Fibroblast of skin of left quadriceps (primary cell): ENCODE data around the gene GRIK2.

Source experiments
- DNase-seq, 2 experiments: peaks; one replicate each; pipeline ENCODE4 v3.0.0-alpha.2; 2013; ENCODE audit warnings: low read depth in 2 of 2

Gene GRIK2

DNA sequence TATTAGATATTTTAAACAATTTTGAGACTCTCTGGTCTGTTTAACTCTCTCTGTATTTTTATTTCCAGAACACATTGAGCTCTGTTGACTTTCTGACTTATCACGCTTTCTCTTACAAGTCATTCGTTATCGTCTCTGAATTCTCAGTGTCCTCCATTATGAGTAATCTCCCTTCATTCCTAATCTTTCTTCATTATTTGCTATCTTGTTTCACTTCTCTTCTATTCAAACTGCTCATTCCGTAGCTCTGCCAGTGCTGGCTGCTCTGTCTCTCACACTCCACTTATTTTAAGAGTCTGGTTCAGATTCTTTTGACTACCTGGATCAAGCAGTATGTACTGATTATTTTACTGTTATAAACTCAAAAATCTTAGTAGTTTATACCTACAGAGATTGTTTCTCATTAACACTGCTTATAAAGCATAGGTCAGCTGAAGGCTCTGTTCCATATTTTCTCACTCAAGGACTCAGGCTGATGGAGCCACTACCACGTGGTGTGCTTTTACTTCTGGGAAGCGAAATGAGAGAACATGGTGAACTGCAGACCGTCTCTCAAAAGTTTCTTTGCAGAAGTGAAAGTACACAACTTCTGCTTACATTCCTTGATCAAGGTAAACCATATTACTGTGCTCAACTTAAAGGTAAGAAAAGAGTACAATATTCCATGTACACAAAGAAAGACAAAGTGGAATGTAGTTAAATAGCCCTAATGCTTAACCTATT is 485.2 kb downstream of the GRIK2 start:
- no peak for DNase-seq

DNA sequence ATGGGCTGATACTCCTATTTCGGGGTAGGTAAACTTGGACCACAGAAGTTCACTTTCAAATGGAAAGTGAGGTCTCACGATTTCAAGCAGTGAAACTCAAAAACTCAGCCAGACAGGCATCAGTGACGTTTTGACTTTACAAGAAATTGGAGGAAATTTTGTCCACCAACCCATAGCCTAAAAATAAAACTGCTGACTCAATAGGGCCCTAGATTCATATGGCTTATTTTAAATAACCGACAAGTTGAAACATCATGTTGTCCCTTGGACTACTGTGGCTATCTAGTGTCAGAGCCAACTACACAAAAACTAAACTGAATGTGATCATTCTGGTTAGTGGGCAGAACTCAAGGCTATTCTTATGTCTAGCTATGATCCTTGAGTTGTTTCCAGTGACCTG is 486.3 kb downstream of the GRIK2 start:
- DNase-seq: no peak

DNA sequence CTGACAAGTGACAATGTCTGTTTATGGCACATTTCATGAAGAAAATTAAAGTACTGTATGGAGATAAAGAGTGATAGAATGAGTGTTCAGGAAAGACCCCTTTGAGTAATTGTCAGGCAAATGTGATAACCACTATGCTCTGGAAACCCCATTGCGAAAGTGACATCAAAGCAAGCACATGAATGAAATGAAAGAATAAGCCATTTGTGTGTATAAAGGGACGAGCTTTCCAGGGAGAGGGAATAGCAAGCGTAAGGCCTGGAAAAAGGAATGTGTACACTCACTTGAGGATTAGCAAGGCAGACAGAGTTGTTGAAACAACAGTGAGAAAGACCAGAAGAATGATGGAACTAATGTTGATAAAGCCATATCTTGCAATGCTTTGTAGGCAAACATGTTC is 490.0 kb downstream of the GRIK2 start:
- no peak for DNase-seq

DNA sequence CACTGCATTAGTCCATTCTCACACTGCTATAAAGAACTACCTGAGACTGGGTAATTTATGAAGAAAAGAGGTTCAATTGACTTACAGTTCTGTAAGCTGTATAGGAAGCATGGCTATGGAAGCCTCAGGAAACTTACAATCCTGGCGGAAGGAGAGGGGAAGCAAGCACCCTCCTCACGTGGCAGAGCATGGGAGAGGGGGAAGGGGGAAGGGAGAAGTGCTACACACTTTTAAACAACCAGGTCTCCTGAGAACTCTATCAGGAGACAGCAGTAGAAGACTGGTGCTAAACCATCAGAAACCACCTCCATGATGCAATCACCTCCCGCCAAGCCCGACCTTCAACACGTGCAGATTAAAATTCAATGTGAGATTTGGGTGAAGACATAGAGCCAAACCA is 494.0 kb downstream of the GRIK2 start:
- no peak for DNase-seq

DNA sequence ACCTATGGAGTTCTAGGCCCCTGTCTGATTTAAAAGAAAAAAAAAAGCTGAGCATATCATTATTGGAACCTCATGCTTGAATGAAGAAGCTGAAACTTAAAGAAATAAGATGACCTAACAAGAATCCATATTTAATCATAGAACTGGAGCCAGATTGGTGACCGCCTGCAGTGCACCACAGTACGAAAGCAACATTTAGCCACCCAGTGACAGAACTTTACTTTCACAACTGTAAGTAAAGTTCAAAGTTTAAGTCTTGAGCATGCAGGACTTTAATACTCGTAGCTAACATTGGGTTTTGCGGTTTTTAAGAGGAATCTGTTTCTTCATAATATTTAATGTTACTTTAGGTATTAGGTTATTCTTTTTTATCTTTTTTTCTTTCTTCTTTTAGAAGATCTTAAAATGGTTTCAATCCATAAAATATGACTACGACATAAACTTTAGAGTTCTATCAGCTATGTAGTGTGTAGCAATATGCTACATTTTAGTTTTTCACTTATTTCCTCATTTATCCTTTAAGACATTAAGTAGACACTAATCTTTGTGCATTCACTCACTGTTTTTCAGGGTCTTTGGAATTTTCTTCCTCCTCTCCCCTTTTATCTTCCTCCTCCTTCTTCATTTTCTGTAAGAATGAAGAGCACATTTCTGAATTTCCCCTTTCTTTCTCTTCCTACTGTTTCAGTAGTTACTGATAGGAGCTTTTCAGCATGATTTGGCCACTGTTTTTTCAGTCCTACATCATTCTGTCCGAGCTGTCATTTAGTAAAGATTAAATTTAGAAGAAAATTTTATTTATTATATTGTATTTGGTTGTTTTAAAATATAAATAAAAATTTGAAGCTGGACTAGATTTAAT is 514.1 kb downstream of the GRIK2 start:
- no peak for DNase-seq

DNA sequence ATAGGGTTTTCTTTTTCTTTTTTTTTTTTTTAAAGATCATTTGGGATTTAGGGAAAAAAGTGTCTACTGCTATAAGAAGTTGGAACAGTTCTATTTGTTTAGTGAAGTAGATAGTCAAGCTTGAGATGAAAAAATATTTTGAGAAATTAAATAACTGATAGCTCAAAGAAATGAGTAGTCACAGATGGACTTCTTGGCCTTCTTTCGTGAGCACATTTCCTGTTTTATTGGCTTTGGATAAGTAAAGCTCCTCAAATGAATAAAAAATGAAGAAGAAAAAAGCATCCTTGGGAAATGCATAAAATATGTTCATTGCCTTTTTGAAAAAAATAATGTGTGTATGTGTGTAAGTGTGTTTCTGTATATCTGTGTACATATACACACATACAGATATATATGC is 515.9 kb downstream of the GRIK2 start:
- no peak for DNase-seq

DNA sequence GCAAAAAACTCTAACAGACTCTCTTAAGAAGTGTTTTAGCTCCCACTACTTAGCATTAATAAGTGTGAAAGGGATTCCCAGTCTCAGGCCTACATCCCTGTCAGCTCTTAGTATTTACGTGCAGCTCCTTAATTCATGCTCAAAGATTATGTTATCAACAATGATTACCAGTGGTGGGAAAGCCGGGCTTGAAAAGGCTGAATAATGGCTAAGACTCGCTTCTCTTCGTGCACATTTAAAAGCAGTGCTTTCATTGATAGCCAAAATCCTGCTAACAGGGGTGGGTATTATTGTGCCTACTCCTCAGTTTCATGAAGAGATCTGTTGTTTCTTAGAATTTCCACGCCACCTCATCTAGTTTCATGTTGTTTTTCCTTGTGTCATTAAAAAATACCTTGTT is 518.8 kb downstream of the GRIK2 start:
- DNase-seq: no peak

DNA sequence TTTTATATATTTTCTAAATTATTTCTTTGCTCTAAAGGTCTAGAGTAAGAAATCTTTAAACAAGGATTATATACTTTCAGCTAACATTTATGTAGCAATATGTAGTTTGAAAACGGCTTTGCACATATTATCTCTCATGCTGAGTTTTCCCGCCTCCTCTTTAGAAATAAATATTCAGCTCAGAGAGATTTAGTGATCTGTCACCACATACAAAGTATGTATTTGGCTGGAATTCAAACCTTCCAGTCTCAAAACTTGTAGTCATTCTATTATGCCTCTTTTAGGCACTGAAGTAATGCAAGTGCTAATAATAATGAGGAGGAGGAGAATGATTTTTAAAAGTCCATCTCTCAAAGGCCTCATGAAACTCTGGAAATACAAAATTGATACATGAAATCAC is 525.0 kb downstream of the GRIK2 start:
- DNase-seq: peak; percentile 7 to 16

DNA sequence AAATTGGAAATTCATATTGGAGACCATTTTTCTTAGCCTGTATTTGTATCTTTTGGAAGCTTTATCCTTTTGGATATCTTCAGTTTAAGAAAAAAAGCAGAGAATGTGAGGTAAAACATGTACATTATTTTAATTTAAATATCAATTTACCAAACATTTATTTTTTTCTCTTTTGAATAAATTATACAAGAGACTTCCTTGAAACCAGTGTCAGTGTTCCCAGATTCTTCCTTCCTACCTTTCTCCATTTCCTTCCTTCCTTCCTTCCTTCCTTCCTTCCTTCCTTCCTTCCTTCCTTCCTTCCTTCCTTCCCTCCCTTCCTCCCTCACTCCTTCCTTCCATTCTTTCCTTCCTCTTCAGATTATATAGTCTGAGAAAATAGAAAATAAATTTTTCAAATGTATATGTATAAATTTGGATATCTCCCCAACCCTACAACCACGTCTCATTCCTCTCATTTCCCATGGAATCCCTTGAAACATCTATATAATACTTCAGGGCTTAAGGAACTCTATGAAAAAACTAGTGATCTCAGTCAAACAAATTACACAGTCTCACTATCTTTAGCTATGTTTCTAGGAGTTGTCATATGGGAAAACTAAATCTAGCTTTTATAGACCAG is 528.4 kb downstream of the GRIK2 start:
- no peak for DNase-seq

DNA sequence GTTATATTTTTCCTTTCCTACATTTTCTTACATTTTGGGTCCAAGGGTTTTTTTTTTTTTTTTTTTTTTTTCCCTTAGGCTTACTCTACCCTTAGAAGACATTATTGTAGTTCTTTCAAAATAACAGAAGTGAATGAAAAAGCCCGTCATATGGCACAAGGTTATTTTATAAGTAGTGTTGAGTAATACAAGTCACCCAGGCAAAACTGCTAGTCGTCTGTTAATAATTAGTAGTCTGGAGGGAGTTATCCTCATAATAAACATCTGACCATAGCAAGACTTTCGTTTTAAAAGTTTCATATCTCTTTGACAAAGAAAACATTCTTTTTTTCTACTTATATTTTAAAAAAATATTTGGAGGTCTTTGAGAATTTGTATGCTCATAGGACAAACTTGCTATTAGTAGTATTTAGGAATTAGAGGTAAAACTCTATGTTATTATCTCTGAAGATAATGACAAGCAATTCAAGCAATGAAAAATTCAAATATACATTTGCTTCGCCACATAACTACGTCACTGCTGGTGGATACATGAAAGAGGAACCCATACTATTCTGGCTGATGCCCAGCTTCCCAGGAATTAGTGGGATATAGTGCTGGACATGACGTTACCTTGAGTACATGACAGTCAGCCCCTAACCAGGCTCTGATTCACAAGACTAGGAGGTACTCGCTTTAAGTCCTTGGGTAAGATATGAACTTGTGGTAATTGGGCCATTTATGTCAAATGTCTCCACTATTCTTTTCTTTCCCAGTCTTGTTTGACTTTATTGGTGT is 532.8 kb downstream of the GRIK2 start:
- peak; percentile 9 to 13 for DNase-seq

DNA sequence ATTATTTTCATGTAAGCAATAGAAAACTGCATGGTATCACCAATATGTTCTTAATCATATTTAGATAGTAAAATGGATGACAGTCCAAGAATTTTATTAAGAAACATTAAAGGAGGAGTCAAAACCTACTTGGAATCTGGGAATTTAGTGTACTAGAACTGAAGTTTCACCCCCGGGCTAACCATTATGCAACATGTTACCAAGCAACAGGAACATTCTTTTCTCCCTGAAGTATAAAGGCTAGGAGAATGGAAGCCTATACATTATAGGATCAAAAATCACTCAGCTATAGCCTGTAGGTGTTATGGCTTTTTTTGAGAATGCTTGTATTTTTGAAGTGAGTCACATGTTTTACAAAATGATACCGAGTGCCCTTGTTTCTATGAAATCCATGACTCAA is 538.3 kb downstream of the GRIK2 start:
- DNase-seq: no peak

DNA sequence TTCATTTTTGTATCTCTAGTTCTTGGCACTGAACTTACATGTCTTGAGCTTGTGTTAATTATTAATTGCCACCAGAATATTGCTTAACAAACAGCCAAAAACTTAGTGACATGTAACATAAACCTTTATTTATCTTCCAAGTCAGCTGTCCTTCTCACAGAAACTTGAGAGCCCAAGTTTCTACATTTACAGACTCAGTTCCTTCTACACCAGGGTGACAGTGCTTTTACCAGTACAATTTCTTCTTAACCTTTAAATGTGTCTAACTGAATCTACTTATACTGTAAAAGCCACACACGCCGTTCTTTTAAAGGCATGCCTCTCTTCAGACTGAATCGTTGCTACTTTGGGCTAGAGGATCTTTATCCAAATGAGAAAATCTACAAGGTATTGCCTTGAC is 539.2 kb downstream of the GRIK2 start:
- DNase-seq: no peak

DNA sequence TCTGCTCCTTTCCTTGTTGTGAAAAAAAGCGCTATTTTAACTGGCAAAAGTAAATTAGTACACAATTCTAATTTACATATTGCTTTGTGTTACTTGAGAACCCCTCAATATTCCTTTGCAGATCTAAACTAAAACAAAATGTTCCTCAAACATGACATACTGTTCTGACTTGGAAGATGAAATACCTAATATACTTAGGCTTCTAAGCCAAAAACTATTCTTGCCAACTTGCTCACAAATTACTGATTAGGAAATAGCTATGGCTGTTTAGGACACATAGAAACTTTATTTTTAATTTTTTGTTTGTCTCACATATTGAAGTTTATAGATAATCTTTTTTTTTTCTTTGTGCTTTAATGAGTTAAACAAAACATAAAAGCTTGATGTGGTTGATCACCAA is 542.2 kb downstream of the GRIK2 start:
- no peak for DNase-seq

DNA sequence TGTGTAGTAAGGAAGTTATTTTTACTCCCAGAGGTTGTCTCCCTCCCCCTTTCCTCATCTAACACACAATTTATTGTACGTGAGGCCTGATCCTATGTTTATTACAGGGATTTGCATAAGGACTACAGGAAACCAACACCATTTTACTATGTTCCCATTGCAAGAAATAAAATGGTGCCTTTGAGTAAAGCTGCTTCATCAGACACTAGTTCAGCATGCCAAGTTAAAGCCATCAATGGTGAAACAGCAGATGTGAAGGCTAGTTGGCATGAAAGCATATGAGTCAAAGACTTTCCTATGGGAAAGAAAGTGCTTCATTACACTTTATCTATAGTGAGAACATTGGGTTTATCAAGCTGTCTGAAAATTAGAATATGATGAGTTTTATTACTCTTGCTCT is 543.0 kb downstream of the GRIK2 start:
- no peak for DNase-seq

DNA sequence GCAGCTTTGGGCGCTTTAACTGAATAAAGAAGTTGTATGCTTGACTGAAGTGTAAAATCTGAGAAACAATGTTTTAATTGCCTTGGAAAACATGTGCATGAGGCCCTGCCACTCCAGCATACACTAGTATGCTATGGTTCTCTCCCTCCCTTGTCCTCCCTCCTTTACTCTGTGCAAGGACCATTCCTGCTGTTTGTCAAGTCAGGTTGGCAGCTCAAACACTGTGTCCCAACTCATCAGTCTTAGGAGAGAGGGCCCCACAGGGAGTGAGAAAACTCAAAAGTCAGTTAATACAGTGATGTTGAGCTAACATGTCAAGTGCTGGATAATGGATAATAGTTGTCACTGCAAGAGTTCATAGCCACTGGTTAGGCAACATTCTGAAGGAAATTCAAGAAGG is 543.6 kb downstream of the GRIK2 start:
- DNase-seq: no peak

DNA sequence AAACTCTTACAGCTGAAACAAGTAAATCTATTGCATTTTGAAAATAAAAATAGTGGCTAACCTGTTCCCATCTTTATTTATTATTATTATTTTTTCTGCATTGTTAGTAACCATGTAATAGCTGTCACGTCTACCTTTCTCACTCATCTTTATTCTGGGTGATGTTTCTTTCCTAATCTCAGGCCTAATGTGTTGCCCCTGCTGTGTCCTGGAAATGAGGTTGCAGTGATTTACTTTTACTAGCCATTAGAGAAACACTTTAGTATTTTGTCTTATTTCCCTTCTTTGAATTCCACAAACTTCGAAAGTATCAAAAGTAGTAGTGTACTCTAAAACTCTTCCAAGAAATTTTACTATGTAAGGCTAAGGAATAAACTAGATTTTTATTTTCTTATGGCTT is 546.9 kb downstream of the GRIK2 start:
- no peak for DNase-seq

DNA sequence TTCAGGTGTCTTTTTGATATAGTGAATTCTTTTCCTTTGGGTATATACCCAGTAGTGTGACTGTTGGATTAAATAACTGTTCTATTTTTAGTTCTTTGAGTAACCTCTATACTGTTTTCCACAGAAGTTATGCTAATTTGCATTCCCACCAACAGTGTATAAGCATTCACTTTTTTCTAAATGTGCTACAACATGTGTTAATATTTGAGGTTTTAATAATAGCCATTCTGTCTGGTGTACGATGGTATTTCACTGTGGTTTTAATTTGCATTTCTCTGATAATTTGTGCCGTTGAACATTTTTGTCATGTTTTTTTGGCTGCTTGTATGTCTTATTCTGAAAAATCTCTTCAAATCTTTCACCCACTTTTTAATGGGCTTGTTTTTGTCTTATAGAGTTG is 563.5 kb downstream of the GRIK2 start:
- no peak for DNase-seq

DNA sequence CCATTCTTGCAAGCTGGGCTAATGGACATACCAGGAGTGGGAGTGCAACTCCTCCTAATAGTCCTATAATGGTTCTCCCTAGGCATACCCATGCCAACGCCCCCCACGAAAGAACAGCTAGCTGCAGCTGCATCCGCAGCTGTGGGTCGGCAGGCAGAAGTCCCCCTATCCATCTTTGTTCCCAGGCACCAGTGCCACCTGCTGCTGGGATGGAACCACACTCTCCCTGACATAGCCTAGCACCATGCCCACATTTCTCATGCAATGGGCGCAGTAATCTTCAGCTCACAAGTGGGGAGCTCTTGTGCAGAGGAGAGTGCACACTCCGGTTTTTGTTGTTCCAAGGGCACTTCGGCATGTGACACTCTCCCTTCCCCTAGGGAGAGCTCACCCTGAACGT is 567.8 kb downstream of the GRIK2 start:
- no peak for DNase-seq

DNA sequence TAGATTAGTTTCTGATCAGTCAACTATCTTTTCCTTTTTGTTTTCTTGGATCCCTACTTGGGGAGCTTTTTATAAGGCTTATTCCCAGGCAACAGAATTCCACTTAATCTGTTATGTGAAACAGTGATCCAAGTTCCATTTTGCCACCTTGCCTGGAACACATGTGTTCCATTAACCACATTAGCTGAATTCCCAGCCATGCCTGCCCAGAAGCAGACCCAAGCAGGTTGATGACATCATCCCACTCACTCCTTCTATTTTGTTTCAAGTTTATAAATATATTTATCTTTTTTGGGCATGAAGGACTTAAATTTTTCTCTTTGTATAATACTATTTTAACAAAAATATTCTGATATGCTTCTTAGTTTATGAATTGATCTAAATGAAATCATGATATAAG is 587.4 kb downstream of the GRIK2 start:
- DNase-seq: no peak

DNA sequence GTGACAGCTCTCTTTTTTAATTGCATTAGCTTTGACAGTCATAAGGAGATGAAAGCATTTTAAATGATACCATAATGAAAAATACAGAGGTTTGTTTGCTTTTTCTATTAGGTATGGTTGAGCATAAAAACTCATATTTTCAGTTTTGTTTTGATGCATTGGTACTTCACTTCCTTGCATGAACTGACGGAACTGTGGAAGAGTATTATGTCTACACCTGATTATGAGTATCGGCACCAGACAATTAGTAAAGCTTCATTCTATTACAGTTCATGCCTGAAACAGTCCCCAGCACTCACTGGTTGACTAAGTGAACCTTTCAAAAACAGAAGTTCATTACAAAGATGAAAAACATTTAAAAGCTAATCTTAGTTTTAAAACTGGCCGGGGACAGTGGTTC is 593.0 kb downstream of the GRIK2 start:
- no peak for DNase-seq

DNA sequence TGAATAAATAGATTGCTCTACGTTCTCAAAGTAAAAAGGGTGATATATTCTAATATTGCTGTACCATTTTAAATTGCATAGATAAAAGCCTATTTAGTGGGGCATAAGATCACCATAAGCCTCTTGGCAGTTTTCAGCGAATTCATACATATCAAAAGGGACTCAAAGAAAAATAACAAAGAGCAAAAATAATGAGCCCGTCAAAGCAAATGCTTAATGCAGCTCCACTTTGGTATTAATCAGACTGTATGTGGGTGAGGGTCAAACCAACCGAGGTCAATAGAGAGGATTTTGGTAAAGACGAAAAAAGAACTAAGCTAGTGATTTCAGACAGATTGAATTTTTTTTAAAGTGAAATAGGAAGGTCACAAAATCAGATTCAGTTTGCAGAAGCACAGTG is 598.8 kb downstream of the GRIK2 start:
- DNase-seq: no peak

DNA sequence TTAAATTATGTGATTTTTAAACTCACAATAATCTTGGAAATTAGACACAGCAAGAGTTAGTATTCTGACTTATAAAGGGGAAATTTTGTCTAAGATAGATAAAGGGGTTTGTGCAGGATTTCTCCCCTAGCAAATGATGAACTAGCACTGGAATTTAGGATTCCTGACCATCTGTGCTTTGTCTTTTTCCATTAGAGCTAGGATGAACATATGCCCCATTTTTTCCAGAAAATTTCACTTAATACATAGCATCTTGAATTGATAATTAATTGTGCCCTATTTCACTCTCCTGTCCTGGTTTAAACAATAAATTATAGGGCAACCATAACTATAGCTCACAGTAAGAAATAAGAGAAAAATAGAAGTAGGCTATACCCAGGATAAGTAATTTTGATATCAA is 601.0 kb downstream of the GRIK2 start:
- no peak for DNase-seq
